SK-N-DZ (cell line): Measurements from ENCODE around the gene STARD4.

Experiments
- DNase-seq: peaks from one replicate; pipeline ENCODE4 v3.0.0-alpha.2; 2015; ENCODE audit warnings: low spot score

Gene STARD4

GRCh38 chr5:111528056-111528455 is 15.7 kb upstream of the STARD4 start:
- no peak for DNase-seq

- no peak for DNase-seq
These were observed 8.6 kb upstream of the STARD4 start for GRCh38 chr5:111520908-111521307.

DNA sequence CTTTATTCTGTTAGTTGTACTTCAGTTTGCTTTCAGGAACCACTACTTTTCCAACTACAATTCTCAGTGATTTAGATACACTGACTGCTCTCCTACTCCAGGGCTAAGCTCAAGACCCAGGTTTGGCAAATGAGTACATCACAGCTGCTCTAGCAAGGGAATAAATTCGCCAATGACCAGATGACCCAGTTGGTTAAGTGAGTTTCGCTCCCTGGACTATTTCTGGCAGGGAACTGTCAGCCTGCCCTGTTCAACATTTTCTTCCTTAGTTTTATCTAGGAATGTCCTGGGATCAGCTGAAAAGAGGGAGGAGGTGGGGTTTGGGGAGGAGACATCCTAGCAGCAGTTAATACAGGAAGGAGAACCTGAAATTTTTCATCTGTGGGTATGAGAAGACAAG is 6.4 kb upstream of the STARD4 start:
- DNase-seq, result no peak

- DNase-seq, result no peak
These were observed 5.6 kb upstream of the STARD4 start for GRCh38 chr5:111517853-111518501.

DNA sequence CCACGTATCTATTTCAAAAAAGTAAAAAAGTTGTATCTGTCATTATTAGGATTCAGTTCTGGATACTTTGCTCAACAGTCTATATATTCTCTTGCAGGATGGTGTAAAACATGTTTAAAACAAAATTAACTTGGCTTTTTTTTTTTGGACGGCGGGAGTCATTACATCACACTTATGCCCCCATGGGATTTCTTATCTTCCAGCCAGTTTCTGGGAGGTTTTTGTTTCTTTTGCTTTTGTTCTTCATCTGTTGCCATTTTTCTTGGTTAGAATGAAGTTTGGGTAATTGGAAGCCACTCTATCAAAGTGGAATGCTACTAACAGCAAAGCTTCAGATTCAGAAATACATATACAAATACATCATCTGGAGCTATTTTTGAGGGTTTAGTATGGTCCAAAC is 1.8 kb upstream of the STARD4 start:
- no peak for DNase-seq

DNA sequence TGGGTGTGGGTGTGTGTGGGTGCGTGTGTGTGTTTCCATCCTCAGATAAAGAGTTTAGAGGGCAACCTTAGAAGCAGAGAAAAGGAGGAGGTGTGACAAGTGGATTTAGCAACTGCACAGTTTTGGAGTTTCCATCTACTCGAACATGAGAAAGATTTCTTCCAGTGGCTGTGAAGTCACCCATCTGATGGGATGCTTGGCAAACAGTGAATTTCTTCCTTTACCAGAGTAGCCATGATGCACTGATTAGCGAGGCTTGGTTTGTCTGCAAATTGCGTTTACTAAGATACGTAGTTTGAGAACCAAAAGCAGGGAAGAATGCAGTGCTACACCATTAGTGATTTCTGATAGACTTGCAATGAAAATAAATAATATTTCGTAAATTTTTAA is 791 bp upstream of the STARD4 start:
- DNase-seq, result no peak

GRCh38 chr5:111511831-111512374 is 432 bp downstream of the STARD4 start:
- DNase-seq, result no peak

DNA sequence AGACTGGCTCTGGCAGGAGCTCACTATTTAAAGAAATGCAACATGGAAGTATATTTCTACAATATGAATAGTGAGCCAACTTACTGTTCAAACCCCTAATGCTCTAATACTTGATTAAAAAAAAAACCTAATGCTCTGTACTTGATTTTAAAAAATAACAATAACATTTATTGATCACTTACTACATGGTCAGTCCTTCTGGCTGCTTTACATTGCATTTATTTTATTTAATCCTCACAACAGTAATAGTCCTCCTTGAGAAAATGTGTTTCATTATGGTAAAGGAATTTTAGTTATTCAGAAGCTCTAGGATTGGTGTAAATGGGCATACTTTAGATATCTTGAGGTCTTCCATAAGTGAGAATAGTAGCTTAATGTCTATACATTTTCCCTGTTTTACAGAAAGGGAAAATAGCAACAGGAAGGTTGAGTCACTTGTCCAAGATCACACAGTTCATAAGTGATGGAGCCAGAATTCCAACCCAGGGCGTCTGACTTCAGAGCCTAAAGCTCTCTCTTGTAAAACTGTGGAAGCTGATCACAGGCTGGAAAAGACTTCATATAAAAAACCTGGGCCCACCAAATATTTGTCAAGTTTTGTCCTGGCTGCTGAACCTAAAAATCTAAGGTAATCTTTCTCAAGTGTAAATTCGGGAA is 1.0 kb downstream of the STARD4 start:
- no peak for DNase-seq

DNA sequence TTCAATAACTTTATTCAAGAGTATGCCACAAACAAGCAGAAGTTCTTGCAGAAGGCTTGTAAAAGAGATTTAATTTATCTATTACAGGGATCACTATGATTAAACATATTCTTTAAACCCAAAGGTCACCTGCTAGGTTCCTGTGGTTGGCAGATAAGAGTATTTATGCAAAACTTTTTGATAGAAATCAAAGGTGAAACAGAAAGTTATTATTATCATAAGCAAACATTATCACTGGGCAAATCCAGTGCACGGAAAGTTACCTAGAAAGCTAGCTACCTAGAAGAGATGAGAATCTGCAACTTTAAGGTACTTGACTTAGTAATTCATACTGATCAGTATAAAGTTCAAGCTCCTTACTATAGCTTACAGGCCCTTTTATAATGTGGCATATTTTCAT is 3.2 kb downstream of the STARD4 start:
- DNase-seq, result no peak

- DNase-seq, result no peak
These were observed 5.1 kb downstream of the STARD4 start for GRCh38 chr5:111507276-111507675.

GRCh38 chr5:111505096-111505495 is 7.2 kb downstream of the STARD4 start:
- no peak for DNase-seq

DNA sequence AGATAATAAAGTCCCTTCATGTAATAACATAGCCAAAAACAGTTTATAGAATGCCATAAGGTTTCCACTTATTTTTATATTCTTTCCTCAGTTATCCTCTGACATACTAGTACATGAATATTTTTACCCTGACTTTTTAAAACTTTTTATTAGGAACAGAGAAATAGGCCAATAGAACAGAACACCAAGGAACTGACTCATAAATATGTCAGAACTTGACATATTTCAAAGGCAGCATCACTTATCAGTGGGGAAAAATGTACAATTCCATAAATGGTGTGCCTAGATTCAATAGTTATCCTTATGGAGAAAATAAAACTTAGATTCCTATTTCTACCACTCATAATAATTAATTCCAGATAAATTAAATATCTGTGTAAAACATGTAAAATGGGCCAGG is 9.4 kb downstream of the STARD4 start:
- no peak for DNase-seq

GRCh38 chr5:111498346-111498745 is 14.0 kb downstream of the STARD4 start:
- no peak for DNase-seq

DNA sequence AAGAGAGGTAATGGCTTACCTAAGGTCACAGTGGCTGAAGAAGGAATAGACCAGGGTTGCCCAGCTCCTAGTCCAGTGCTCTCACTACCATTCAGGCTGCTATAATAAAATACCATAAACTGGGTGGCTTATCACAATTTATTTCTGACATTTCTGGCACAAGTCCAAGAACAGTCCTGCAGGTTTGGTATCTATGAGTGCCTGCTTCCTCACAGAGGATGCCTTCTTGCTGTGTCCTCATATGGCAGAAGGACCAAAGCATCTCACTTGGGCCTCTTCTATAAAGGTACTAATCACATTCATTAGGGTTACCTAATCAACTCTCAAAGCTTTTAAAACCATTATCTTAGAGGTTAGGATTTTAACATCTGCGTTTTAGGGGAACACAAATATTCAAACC is 17.2 kb downstream of the STARD4 start:
- peak; percentile 70 for DNase-seq

- no peak for DNase-seq
These were observed 17.9 kb downstream of the STARD4 start for GRCh38 chr5:111494355-111494999.

GRCh38 chr5:111493031-111493430 is 19.3 kb downstream of the STARD4 start:
- DNase-seq, result no peak

GRCh38 chr5:111488353-111488752 is 24.0 kb downstream of the STARD4 start:
- no peak for DNase-seq

DNA sequence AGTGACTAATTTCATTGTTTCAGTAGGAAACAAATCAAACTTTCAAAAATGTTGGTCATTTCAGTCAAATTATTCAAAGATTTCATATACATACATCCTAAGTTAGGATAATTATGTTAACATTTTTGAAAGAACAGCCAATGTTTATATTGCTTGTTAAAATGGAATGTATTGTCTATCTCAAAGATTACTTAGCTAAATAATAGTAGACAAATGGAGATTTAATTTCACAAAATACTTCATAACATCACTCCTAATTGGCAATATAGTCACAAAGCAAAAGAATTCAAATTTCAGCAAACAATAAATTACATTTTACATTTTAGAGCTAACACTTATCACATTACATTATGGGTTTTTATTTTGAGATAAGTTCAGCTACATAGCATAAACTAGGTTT is 25.4 kb downstream of the STARD4 start:
- no peak for DNase-seq

DNA sequence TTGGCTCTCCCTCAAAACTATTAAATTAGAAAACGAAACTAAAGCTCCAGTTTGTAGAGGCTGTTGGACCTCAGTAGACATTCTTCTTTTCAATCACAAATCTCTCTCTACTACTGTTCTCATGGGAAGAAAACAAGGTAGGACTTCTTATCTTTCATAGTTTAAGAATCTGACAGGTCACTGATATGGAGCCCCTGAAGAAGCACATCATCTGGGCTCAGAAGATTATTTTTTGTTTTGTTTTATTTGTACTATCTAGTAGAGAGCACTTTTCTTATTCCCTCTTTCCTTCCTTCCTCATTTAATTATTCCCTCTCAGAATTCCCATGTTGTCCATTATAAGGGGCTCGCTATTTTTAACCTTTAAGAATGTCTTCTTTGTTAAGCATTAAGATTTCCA is 26.3 kb downstream of the STARD4 start:
- no peak for DNase-seq

DNA sequence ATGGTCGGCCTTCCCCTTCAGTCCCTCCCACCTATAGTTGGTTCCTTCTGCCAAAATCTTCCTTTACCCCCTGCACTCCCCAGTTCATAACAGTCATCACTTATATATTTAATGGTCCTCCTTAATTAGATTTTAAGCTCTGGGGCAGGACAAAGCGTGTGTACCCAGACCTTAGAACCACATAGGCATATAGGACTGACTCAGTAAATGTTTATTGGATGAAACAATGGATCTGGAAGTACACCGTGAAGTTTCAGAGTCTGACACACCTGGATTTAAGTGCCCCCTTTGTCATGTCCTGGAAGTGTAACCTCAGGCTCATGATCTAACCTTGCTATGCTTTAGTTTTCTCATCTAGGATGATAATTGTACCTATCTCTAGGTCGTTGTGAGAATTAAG is 32.0 kb downstream of the STARD4 start:
- DNase-seq, result no peak

GRCh38 chr5:111478898-111479297 is 33.4 kb downstream of the STARD4 start:
- no peak for DNase-seq

GRCh38 chr5:111478266-111478665 is 34.1 kb downstream of the STARD4 start:
- DNase-seq, result no peak

DNA sequence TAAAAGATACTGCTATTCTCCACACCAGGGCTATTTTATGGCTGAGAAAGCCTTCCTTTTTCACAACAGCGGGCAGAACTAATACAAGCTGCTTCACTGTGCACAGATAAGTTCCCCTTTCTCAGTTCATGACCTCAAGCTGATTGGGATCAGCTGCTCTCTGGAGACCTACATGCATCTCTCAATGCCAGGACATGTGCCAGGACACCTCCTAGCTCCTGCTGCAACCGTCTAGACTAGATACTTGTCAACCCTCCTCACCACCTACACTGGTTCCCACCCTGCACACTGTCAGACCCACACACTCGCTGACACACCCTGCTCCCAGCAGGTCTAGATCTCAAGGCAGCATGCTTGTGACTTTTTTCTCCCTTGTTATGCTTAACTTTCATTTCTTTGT is 39.8 kb downstream of the STARD4 start:
- peak; percentile 66 for DNase-seq
